ENCODE data around the gene PMM1.
"Not testable (repeated sequence)": the region's sequence is repeated elsewhere in the genome, so short reads cannot be mapped to it uniquely, and the experiment has no call there.

The PMM1 gene

GRCh38 chr22:41563051-41563711 is 26.5 kb downstream of the PMM1 start:
- no peak overlapping the region for H3K9ac ChIP-seq (ENCODE audit: low read depth, low read length)
- no peaks in the 10 kb centered on the region for H3K27me3 ChIP-seq (ENCODE audit: control insufficient read depth, insufficient read depth, low read length)
- peaks cover 35% of the 10 kb centered on the region for H3K4me1 ChIP-seq (ENCODE audit: control insufficient read depth, insufficient read depth, low read length)

GRCh38 chr22:41562461-41562860 is 27.2 kb downstream of the PMM1 start:
- Histone ChIP-seq H3K27me3 (ENCODE audit: control insufficient read depth, insufficient read depth, low read length) (no peaks in the 10 kb centered on the region), H3K9me3 (ENCODE audit: control insufficient read depth, insufficient read depth, low read length) (no peaks in the 10 kb centered on the region), H3K4me1 (ENCODE audit: control insufficient read depth, insufficient read depth, low read length) (peaks cover 37% of the 10 kb centered on the region), H3K9ac (ENCODE audit: low read depth, low read length) (no peak overlapping the region), H3K27ac (ENCODE audit: low read depth, low read length) (peak overlapping the region; percentile 71), H3K4me3 (ENCODE audit: low read depth, low read length) (no peak overlapping the region), H3K36me3 (ENCODE audit: control insufficient read depth, insufficient read depth, low read length) (no peaks in the 10 kb centered on the region)

More at GRCh38 chr22:41563051-41563711, 26.5 kb downstream of the PMM1 start:
- Histone ChIP-seq H3K27ac (ENCODE audit: low read depth, low read length) (peak overlapping the region; percentile 71), H3K4me3 (ENCODE audit: low read depth, low read length) (no peak overlapping the region), H3K9me3 (ENCODE audit: control insufficient read depth, insufficient read depth, low read length) (no peaks in the 10 kb centered on the region), H3K36me3 (ENCODE audit: control insufficient read depth, insufficient read depth, low read length) (no peaks in the 10 kb centered on the region)

DNA sequence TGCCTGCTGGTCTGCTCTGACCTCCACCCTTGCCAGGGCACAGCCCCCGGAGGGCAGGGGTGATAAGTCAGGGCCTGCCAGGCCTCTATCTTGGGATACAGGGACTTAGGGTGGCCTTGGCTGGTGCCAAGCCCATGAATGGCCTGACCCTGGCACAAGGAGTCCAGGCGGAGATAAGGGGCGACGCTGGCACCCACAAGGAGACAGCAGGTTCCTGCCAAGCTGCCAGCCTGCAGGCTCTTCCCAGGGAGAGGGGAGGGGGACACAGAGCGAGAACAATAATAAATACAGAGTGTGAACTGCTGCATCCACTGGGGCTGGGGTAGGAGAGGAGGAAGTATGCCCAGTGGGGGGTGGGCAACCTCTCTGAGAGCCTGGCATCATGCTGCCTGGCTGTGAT is 27.9 kb downstream of the PMM1 start:
- Histone ChIP-seq H3K9ac (ENCODE audit: low read depth, low read length) (no peak overlapping the region), H3K4me1 (ENCODE audit: control insufficient read depth, insufficient read depth, low read length) (peaks cover 41% of the 10 kb centered on the region), H3K27ac (ENCODE audit: low read depth, low read length) (peak overlapping the region; percentile 52), H3K36me3 (ENCODE audit: control insufficient read depth, insufficient read depth, low read length) (no peaks in the 10 kb centered on the region), H3K4me3 (ENCODE audit: low read depth, low read length) (no peak overlapping the region), H3K27me3 (ENCODE audit: control insufficient read depth, insufficient read depth, low read length) (no peaks in the 10 kb centered on the region), H3K9me3 (ENCODE audit: control insufficient read depth, insufficient read depth, low read length) (no peaks in the 10 kb centered on the region)

- no peak overlapping the region for H3K9ac ChIP-seq (ENCODE audit: low read depth, low read length)
Observed at GRCh38 chr22:41561335-41561734, 28.3 kb downstream of the PMM1 start.

GRCh38 chr22:41560095-41560471 is 29.6 kb downstream of the PMM1 start:
- Histone ChIP-seq H3K4me3 (ENCODE audit: low read depth, low read length) (no peak overlapping the region), H3K9me3 (ENCODE audit: control insufficient read depth, insufficient read depth, low read length) (no peaks in the 10 kb centered on the region), H3K9ac (ENCODE audit: low read depth, low read length) (no peak overlapping the region), H3K36me3 (ENCODE audit: control insufficient read depth, insufficient read depth, low read length) (no peaks in the 10 kb centered on the region), H3K4me1 (ENCODE audit: control insufficient read depth, insufficient read depth, low read length) (peaks cover 41% of the 10 kb centered on the region), H3K27me3 (ENCODE audit: control insufficient read depth, insufficient read depth, low read length) (no peaks in the 10 kb centered on the region), H3K27ac (ENCODE audit: low read depth, low read length) (no peak overlapping the region)

More at GRCh38 chr22:41561335-41561734, 28.3 kb downstream of the PMM1 start:
- H3K4me3 ChIP-seq (ENCODE audit: low read depth, low read length): peak overlapping the region; percentile 42
- H3K27me3 ChIP-seq (ENCODE audit: control insufficient read depth, insufficient read depth, low read length): no peaks in the 10 kb centered on the region
- peak overlapping the region; percentile 52 for H3K27ac ChIP-seq (ENCODE audit: low read depth, low read length)
- no peaks in the 10 kb centered on the region for H3K9me3 ChIP-seq (ENCODE audit: control insufficient read depth, insufficient read depth, low read length)
- H3K4me1 ChIP-seq (ENCODE audit: control insufficient read depth, insufficient read depth, low read length): peaks cover 41% of the 10 kb centered on the region
- no peaks in the 10 kb centered on the region for H3K36me3 ChIP-seq (ENCODE audit: control insufficient read depth, insufficient read depth, low read length)

- not testable (repeated sequence) for H3K9me3 ChIP-seq (ENCODE audit: control insufficient read depth, insufficient read depth, low read length); H3K9ac ChIP-seq (ENCODE audit: low read depth, low read length); H3K27ac ChIP-seq (ENCODE audit: low read depth, low read length); H3K27me3 ChIP-seq (ENCODE audit: control insufficient read depth, insufficient read depth, low read length); H3K36me3 ChIP-seq (ENCODE audit: control insufficient read depth, insufficient read depth, low read length); H3K4me3 ChIP-seq (ENCODE audit: low read depth, low read length)
- peaks cover 38% of the 10 kb centered on the region for H3K4me1 ChIP-seq (ENCODE audit: control insufficient read depth, insufficient read depth, low read length)
Observed at GRCh38 chr22:41558241-41558630, 31.4 kb downstream of the PMM1 start.

DNA sequence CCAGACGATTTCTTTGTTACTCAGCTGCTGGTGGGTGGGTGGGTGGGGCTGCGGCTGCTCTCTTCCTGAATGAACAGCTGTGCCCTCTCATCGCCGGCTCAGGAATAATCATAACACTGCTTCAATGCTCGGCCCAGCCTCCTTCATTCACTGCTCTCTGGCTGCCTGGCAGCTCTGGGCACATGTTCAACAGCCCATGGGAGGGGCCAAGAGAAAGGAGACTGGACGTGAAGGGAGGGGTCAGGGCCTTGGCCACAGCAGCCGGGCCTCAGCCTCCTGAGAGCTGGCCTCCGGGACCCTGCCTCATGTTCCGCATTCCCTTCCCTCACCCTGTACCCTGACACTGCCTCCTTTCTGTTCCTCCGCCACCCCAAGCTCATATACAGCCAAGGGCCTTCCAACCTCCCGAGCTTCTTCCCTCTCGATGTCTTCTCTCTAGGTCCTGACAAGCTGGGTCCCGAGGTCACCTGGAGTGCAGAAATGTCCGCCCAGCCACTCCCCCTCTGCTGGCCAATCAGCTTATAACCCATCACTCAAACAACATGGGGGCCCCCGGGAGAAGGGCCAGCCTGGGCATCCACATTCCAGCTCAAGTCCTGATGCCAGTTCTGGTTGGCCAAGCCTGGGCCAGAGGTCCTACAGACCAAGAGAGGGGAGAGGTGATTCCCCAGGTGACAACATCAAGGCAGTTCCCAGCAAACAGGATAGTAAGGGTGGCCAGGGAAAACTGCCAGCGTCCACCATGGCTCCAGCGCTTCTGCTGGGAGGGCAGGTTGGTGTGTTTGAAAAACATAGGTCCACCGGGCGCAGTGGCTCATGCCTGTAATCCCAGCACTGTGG is 32.0 kb downstream of the PMM1 start:
- Histone ChIP-seq H3K9ac (ENCODE audit: low read depth, low read length) (no peak overlapping the region), H3K4me1 (ENCODE audit: control insufficient read depth, insufficient read depth, low read length) (peaks cover 32% of the 10 kb centered on the region), H3K4me3 (ENCODE audit: low read depth, low read length) (no peak overlapping the region), H3K9me3 (ENCODE audit: control insufficient read depth, insufficient read depth, low read length) (no peaks in the 10 kb centered on the region), H3K27ac (ENCODE audit: low read depth, low read length) (no peak overlapping the region), H3K27me3 (ENCODE audit: control insufficient read depth, insufficient read depth, low read length) (no peaks in the 10 kb centered on the region), H3K36me3 (ENCODE audit: control insufficient read depth, insufficient read depth, low read length) (no peaks in the 10 kb centered on the region)

DNA sequence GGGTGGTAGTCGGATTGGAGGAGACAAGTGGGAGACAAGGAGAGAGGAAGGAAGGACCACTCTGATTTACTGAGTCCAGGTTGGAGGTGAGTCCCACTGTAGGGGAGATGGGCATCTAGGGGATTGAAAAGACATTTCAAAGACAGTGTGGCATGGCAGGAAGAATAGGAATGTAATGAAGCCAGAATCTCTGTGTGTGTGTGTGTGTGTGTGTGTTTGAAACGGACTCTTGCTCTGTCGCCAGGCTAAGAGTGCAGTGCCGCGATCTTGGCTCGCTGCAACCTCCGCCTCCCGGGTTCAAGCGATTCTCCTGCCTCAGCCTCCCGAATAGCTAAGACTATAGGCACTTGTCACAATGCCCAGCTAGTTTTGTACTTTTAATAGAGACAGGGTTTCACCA is 33.1 kb downstream of the PMM1 start:
- H3K27ac ChIP-seq (ENCODE audit: low read depth, low read length): no peak overlapping the region
- no peak overlapping the region for H3K9ac ChIP-seq (ENCODE audit: low read depth, low read length)
- H3K4me1 ChIP-seq (ENCODE audit: control insufficient read depth, insufficient read depth, low read length): peaks cover 22% of the 10 kb centered on the region
- no peaks in the 10 kb centered on the region for H3K9me3 ChIP-seq (ENCODE audit: control insufficient read depth, insufficient read depth, low read length)
- H3K36me3 ChIP-seq (ENCODE audit: control insufficient read depth, insufficient read depth, low read length): no peaks in the 10 kb centered on the region
- H3K4me3 ChIP-seq (ENCODE audit: low read depth, low read length): no peak overlapping the region
- H3K27me3 ChIP-seq (ENCODE audit: control insufficient read depth, insufficient read depth, low read length): no peaks in the 10 kb centered on the region

DNA sequence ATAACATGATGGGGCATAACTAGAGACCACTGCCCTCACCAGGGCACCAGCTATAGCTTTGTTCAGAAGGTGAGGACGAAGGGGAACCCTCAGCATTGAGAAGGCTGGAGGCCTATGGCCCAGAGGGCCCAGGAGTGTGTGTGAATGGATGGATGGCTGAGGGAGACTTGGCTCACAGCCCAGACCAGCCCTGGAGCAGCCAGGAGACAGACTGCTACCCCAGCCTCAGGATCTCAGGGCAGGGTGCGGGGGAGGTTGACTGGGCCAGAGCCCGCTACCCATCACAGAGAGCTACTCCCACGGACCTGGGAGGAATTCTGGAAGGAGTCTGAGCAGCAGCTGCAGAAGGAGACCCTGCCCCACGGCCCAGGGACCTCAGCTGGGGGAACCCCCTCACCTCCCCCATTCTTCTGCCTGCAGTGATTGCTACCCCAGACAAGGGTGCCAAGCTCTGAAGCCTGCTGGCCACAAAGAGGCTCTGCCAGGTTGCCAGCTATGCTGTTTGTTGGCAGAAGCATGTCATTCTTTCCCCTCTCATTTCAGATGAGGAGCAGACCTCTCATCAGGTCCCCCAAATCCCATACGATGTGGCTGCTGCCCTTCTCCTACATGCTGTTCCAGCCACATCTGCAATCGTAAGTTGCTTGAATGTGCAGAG is 34.2 kb downstream of the PMM1 start:
- Histone ChIP-seq H3K9ac (ENCODE audit: low read depth, low read length) (no peak overlapping the region), H3K4me3 (ENCODE audit: low read depth, low read length) (no peak overlapping the region), H3K27me3 (ENCODE audit: control insufficient read depth, insufficient read depth, low read length) (no peaks in the 10 kb centered on the region), H3K9me3 (ENCODE audit: control insufficient read depth, insufficient read depth, low read length) (no peaks in the 10 kb centered on the region), H3K27ac (ENCODE audit: low read depth, low read length) (no peak overlapping the region), H3K36me3 (ENCODE audit: control insufficient read depth, insufficient read depth, low read length) (no peaks in the 10 kb centered on the region), H3K4me1 (ENCODE audit: control insufficient read depth, insufficient read depth, low read length) (peaks cover 12% of the 10 kb centered on the region)

GRCh38 chr22:41551877-41552582 is 37.6 kb downstream of the PMM1 start:
- no peak overlapping the region for H3K4me3 ChIP-seq (ENCODE audit: low read depth, low read length)
- no peaks in the 10 kb centered on the region for H3K36me3 ChIP-seq (ENCODE audit: control insufficient read depth, insufficient read depth, low read length)
- H3K9ac ChIP-seq (ENCODE audit: low read depth, low read length): no peak overlapping the region
- H3K27ac ChIP-seq (ENCODE audit: low read depth, low read length): no peak overlapping the region
- no peaks in the 10 kb centered on the region for H3K27me3 ChIP-seq (ENCODE audit: control insufficient read depth, insufficient read depth, low read length)
- H3K4me1 ChIP-seq (ENCODE audit: control insufficient read depth, insufficient read depth, low read length): peaks cover 1% of the 10 kb centered on the region; the same call in 1 of the 2 replicates
- H3K9me3 ChIP-seq (ENCODE audit: control insufficient read depth, insufficient read depth, low read length): no peaks in the 10 kb centered on the region
